Activated CD8-positive, alpha-beta T cell treated with anti-CD3 and anti-CD28 coated beads for 36 hours (primary cell): ENCODE measurements around the gene CEP350. TPM values are rescaled to one million over a fixed set of nuclear protein-coding genes. Genes with fewer than 3 reads are reported as not detected.

ENCODE experiments used
- ATAC-seq: fragments of 200-7000 bp; cut with Tn5 transposase; one replicate; pipeline ENCODE4 v1.10.0; 2021; ENCODE audit warnings: mild to moderate bottlenecking, moderate library complexity
- CTCF ChIA-PET: fragments of 350-600 bp; sonication (Branson Sonifier 250); formaldehyde crosslinking; loops from one replicate; lab custom pipeline; 2021; ENCODE audit warnings: antibody characterized with exemption; lab: Charles Lee
- POLR2A ChIA-PET: fragments of 350-600 bp; sonication (Branson Sonifier 250); formaldehyde crosslinking; loops from one replicate; lab custom pipeline; 2021; ENCODE audit warnings: antibody characterized with exemption; lab: Charles Lee
- DNase-seq: peaks from one replicate; pipeline ENCODE4 v3.0.0-alpha.2; 2020
- H3K27ac Mint-ChIP-seq: one replicate; pipeline ENCODE4 v1.8.0; 2021; ENCODE audit warnings: mild to moderate bottlenecking, mixed read lengths
- H3K27me3 Mint-ChIP-seq: one replicate; pipeline ENCODE4 v1.8.0; 2021; ENCODE audit warnings: mixed read lengths
- H3K36me3 Mint-ChIP-seq: one replicate; pipeline ENCODE4 v1.8.0; 2021; ENCODE audit warnings: low read depth, mixed read lengths
- H3K4me1 Mint-ChIP-seq: one replicate; pipeline ENCODE4 v1.8.0; 2021; ENCODE audit warnings: low read depth, mixed read lengths
- H3K4me3 Mint-ChIP-seq: one replicate; pipeline ENCODE4 v1.8.0; 2021; ENCODE audit warnings: mild to moderate bottlenecking, moderate library complexity, mixed read lengths
- H3K9me3 Mint-ChIP-seq: one replicate; pipeline ENCODE4 v1.8.0; 2021; ENCODE audit warnings: mixed read lengths
- CTCF ChIP-seq: fragments of 200-600 bp; IDR thresholded peaks from one replicate; pipeline ENCODE4 v1.8.0; 2022; ENCODE audit warnings: antibody characterized with exemption, mild to moderate bottlenecking
- intact Hi-C: fragments of 100-400 bp; cut with micrococcal nuclease; formaldehyde crosslinking; loops from one replicate; pipeline ENCODE4 v1.10.0; 2022
- total RNA-seq, 2 experiments: library from RNA; stranded (reverse); gene quantifications; one replicate each; pipeline ENCODE4 v1.2.3, GENCODE V29; 2021

The CEP350 gene
- total RNA-seq, 2 experiments from 2014 or later: 38.9 to 42.3 TPM

GRCh38 chr1:179921472-179921871 is 33.1 kb upstream of the CEP350 start:
- Mint-ChIP-seq H3K27me3 (no peaks in the 10 kb centered on the region), H3K4me1 (peaks cover 15% of the 10 kb centered on the region), H3K4me3 (no peak overlapping the region), H3K27ac (no peak overlapping the region), H3K36me3 (peaks cover 25% of the 10 kb centered on the region), H3K9me3 (no peaks in the 10 kb centered on the region)
- ChIA-PET POLR2A (interaction anchor here (0.7 to 1.7 kb wide), 2 partner anchors 9 to 33 kb away, joined by 3 to 4 read pairs; no protein-coding TSS in a partner anchor), CTCF (no interaction called here)
- no peak for ATAC-seq
- DNase-seq: no peak
- intact Hi-C loops: no loop called here
- no peak for TF ChIP-seq CTCF

GRCh38 chr1:179921981-179922872 is 32.4 kb upstream of the CEP350 start:
- H3K4me3 Mint-ChIP-seq: no peak overlapping the region
- TF ChIP-seq CTCF: no peak
- H3K9me3 Mint-ChIP-seq: no peaks in the 10 kb centered on the region
- CTCF ChIA-PET: interaction anchor here (0.7 kb wide), 1 partner anchor 29 kb away, joined by 3 read pairs; no protein-coding TSS in a partner anchor
- ATAC-seq (no peak), DNase-seq (no peak)
- H3K27ac Mint-ChIP-seq: peak overlapping the region; percentile 7
- peaks cover 24% of the 10 kb centered on the region for H3K36me3 Mint-ChIP-seq
- H3K27me3 Mint-ChIP-seq: no peaks in the 10 kb centered on the region
- intact Hi-C loops: no loop called here
- POLR2A ChIA-PET: interaction anchor here (0.6 to 1.7 kb wide), 4 partner anchors 8 to 32 kb away, joined by 3 to 4 read pairs (median 3); no protein-coding TSS in a partner anchor
- H3K4me1 Mint-ChIP-seq: peaks cover 14% of the 10 kb centered on the region

- Mint-ChIP-seq H3K4me1 (peaks cover 6% of the 10 kb centered on the region), H3K9me3 (no peaks in the 10 kb centered on the region), H3K27ac (no peak overlapping the region), H3K4me3 (no peak overlapping the region), H3K36me3 (peaks cover 16% of the 10 kb centered on the region), H3K27me3 (no peaks in the 10 kb centered on the region)
- TF ChIP-seq CTCF: no peak
- ATAC-seq: no peak
- ChIA-PET CTCF (interaction anchor here (0.9 to 1.5 kb wide), 2 partner anchors 217 to 254 kb away, joined by 3 read pairs; no protein-coding TSS in a partner anchor), POLR2A (interaction anchor here (0.9 to 1.2 kb wide), 2 partner anchors 9 to 40 kb away, joined by 3 read pairs; no protein-coding TSS in a partner anchor)
- no peak for DNase-seq
- intact Hi-C loops: no loop called here
Measured at GRCh38 chr1:179923029-179923428, 31.6 kb upstream of the CEP350 start.

- intact Hi-C loops: no loop called here
Measured at GRCh38 chr1:179924268-179924667, 30.3 kb upstream of the CEP350 start.

More at GRCh38 chr1:179924268-179924667, 30.3 kb upstream of the CEP350 start:
- CTCF ChIA-PET: interaction anchor here (1.5 kb wide), 1 partner anchor 253 kb away, joined by 3 read pairs; no protein-coding TSS in a partner anchor
- Mint-ChIP-seq H3K4me3 (no peak overlapping the region), H3K9me3 (no peaks in the 10 kb centered on the region), H3K27ac (no peak overlapping the region), H3K4me1 (no peaks in the 10 kb centered on the region), H3K36me3 (peaks cover 7% of the 10 kb centered on the region), H3K27me3 (no peaks in the 10 kb centered on the region)
- no peak for TF ChIP-seq CTCF
- POLR2A ChIA-PET: interaction anchor here (1.2 kb wide), 1 partner anchor 41 kb away, joined by 3 read pairs; no protein-coding TSS in a partner anchor
- no peak for ATAC-seq
- no peak for DNase-seq
